Measurements from ENCODE around the gene CASK. TPM values are rescaled to one million over a fixed set of nuclear protein-coding genes. Genes with fewer than 3 reads are reported as not detected.

The CASK gene
- total RNA-seq, 1 experiment from 2014 or later: 54.6 TPM

DNA sequence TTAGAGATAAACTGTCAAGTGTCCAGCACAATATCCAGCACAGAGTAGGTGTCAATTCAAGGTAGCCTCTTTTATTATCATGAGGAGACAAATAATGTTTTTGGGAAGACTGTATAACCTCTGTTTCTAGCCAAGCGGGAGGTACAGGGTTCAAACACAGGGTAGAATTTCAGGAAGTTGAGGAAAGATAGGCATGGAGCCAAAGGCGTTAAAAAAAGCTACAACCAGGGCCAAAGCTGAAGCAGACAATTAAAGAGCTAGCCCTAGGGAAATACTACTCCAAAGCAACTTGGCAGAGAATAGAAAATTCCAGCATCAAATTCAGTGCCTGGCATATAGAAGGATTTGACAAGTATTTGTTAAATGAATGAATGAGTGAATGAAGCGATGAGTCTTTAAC lies 40.0 kb upstream of the CASK start:
- ChIA-PET POLR2A (no interaction called here), CTCF (no interaction called here)
- DNase-seq (ENCODE audit: low spot score) (no peak), ATAC-seq (no peak)
- no peaks in the 10 kb centered on the region for H3K27me3 Mint-ChIP-seq (ENCODE audit: low read depth)
- no peaks in the 10 kb centered on the region for H3K36me3 Mint-ChIP-seq
- peaks cover 5% of the 10 kb centered on the region for H3K4me1 Mint-ChIP-seq
- TF ChIP-seq GRHL2 (CRISPR knock-in tag; IDR thresholded peaks at IDR 0.05; ENCODE audit: insufficient replicate concordance, severe bottlenecking): no peak
- TF ChIP-seq ZNF671 (CRISPR knock-in tag; IDR thresholded peaks at IDR 0.05): no peak
- TF ChIP-seq NR1H2 (CRISPR knock-in tag; IDR thresholded peaks at IDR 0.05): no peak
- TF ChIP-seq MLX (CRISPR knock-in tag; IDR thresholded peaks at IDR 0.05): no peak
- TF ChIP-seq CTCF (IDR thresholded peaks at IDR 0.05): no peak
- no peak for TF ChIP-seq NFATC4 (CRISPR knock-in tag; IDR thresholded peaks at IDR 0.05)
- no peak for TF ChIP-seq RORB (CRISPR knock-in tag; IDR thresholded peaks at IDR 0.05)
- TF ChIP-seq AFF4 (CRISPR knock-in tag; IDR thresholded peaks at IDR 0.05; ENCODE audit: borderline replicate concordance): no peak
- TF ChIP-seq, protein P1, sequence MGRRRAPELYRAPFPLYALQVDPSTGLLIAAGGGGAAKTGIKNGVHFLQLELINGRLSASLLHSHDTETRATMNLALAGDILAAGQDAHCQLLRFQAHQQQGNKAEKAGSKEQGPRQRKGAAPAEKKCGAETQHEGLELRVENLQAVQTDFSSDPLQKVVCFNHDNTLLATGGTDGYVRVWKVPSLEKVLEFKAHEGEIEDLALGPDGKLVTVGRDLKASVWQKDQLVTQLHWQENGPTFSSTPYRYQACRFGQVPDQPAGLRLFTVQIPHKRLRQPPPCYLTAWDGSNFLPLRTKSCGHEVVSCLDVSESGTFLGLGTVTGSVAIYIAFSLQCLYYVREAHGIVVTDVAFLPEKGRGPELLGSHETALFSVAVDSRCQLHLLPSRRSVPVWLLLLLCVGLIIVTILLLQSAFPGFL (CRISPR knock-in tag; IDR thresholded peaks at IDR 0.05; ENCODE audit: borderline replicate concordance): no peak
- no peak for TF ChIP-seq SMAD4 (CRISPR knock-in tag; IDR thresholded peaks at IDR 0.05)
- TF ChIP-seq ZNF138 (CRISPR knock-in tag; conservative IDR thresholded peaks at IDR 0.05): no peak
- TF ChIP-seq JAZF1 (CRISPR knock-in tag; IDR thresholded peaks at IDR 0.05): no peak
- no peak for TF ChIP-seq ZSCAN18 (CRISPR knock-in tag; IDR thresholded peaks at IDR 0.05)
- TF ChIP-seq EMX1 (CRISPR knock-in tag; IDR thresholded peaks at IDR 0.05): no peak
- TF ChIP-seq MYBL2 (CRISPR knock-in tag; IDR thresholded peaks at IDR 0.05): no peak
- no peak for TF ChIP-seq GABPB1 (CRISPR knock-in tag; IDR thresholded peaks at IDR 0.05)
- no peak for TF ChIP-seq ZNF121 (CRISPR knock-in tag; IDR thresholded peaks at IDR 0.05)
- TF ChIP-seq ELF4 (CRISPR knock-in tag; IDR thresholded peaks at IDR 0.05; ENCODE audit: low read depth): no peak
- TF ChIP-seq FOXP1 (CRISPR knock-in tag; IDR thresholded peaks at IDR 0.05; ENCODE audit: borderline replicate concordance): no peak
- H3K4me3 Mint-ChIP-seq: no peak overlapping the region
- no peaks in the 10 kb centered on the region for H3K9me3 Mint-ChIP-seq
- H3K27ac Mint-ChIP-seq: no peak overlapping the region

DNA sequence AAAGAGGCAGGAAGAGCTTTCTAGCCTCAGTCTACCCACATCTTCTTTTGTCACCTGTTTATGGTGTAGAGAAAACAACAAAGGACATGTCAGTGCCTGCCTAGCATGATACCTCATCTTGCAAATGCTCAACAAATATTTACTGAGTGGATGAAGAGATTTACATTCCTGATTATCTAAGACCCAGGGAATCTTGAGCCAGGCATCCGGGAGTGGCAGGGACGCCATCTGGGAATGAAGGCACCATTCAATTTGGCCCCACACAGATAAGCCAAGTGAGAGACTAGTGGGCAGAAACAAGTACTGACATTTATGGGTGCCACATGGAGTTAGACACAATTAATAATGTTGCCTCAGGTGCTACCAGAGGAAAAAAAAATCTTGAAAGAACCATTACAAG lies 36.8 kb upstream of the CASK start:
- CTCF ChIA-PET: interaction anchor here (1.6 kb wide), 1 partner anchor 10 kb away, joined by 4 read pairs; no protein-coding TSS in a partner anchor
- Mint-ChIP-seq H3K36me3 (no peaks in the 10 kb centered on the region), H3K27ac (no peak overlapping the region), H3K27me3 (ENCODE audit: low read depth) (no peaks in the 10 kb centered on the region), H3K4me1 (peaks cover 5% of the 10 kb centered on the region), H3K4me3 (no peak overlapping the region), H3K9me3 (no peaks in the 10 kb centered on the region)
- POLR2A ChIA-PET: no interaction called here
- DNase-seq (ENCODE audit: low spot score) (no peak), ATAC-seq (no peak)
- TF ChIP-seq, protein P2, sequence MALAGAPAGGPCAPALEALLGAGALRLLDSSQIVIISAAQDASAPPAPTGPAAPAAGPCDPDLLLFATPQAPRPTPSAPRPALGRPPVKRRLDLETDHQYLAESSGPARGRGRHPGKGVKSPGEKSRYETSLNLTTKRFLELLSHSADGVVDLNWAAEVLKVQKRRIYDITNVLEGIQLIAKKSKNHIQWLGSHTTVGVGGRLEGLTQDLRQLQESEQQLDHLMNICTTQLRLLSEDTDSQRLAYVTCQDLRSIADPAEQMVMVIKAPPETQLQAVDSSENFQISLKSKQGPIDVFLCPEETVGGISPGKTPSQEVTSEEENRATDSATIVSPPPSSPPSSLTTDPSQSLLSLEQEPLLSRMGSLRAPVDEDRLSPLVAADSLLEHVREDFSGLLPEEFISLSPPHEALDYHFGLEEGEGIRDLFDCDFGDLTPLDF (CRISPR knock-in tag; IDR thresholded peaks at IDR 0.05): no peak
- TF ChIP-seq USF1 (CRISPR knock-in tag; IDR thresholded peaks at IDR 0.05): no peak
- TF ChIP-seq, protein P3, sequence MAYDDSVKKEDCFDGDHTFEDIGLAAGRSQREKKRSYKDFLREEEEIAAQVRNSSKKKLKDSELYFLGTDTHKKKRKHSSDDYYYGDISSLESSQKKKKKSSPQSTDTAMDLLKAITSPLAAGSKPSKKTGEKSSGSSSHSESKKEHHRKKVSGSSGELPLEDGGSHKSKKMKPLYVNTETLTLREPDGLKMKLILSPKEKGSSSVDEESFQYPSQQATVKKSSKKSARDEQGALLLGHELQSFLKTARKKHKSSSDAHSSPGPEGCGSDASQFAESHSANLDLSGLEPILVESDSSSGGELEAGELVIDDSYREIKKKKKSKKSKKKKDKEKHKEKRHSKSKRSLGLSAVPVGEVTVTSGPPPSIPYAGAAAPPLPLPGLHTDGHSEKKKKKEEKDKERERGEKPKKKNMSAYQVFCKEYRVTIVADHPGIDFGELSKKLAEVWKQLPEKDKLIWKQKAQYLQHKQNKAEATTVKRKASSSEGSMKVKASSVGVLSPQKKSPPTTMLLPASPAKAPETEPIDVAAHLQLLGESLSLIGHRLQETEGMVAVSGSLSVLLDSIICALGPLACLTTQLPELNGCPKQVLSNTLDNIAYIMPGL (CRISPR knock-in tag; IDR thresholded peaks at IDR 0.05): no peak
- TF ChIP-seq ZNF416 (CRISPR knock-in tag; IDR thresholded peaks at IDR 0.05): no peak
- TF ChIP-seq NR3C1 (CRISPR knock-in tag; conservative IDR thresholded peaks at IDR 0.05; ENCODE audit: low read depth): no peak
- no peak for TF ChIP-seq MXD4 (CRISPR knock-in tag; IDR thresholded peaks at IDR 0.05; ENCODE audit: borderline replicate concordance)

Measured in WTC11 (cell line).